ENCODE results near the gene RANBP6.

The RANBP6 gene

GRCh38 chr9:6007058-6007769 is 8.2 kb downstream of the RANBP6 start:
- DNase-seq (ENCODE audit: low spot score) = peak; percentile 54

GRCh38 chr9:6006749-6007057 is 8.7 kb downstream of the RANBP6 start:
- no peak for DNase-seq (ENCODE audit: low spot score)

- DNase-seq (ENCODE audit: low spot score) = no peak
Observed at GRCh38 chr9:6000955-6001354, 14.5 kb downstream of the RANBP6 start.

- DNase-seq (ENCODE audit: low spot score) = no peak
Observed at GRCh38 chr9:5999443-6000101, 15.9 kb downstream of the RANBP6 start.

- DNase-seq (ENCODE audit: low spot score) = no peak
Observed at GRCh38 chr9:5994493-5994892, 20.9 kb downstream of the RANBP6 start.

GRCh38 chr9:5988265-5988664 is 27.2 kb downstream of the RANBP6 start:
- no peak for DNase-seq (ENCODE audit: low spot score)

GRCh38 chr9:5983042-5983441 is 32.4 kb downstream of the RANBP6 start:
- DNase-seq (ENCODE audit: low spot score) = no peak

- DNase-seq (ENCODE audit: low spot score) = no peak
Observed at GRCh38 chr9:5982317-5982716, 33.1 kb downstream of the RANBP6 start.

GRCh38 chr9:5978523-5978922 is 36.9 kb downstream of the RANBP6 start:
- DNase-seq (ENCODE audit: low spot score) = no peak

- DNase-seq (ENCODE audit: low spot score) = no peak
Observed at GRCh38 chr9:5976674-5977397, 38.6 kb downstream of the RANBP6 start.

GRCh38 chr9:5971740-5972139 is 43.7 kb downstream of the RANBP6 start:
- no peak for DNase-seq (ENCODE audit: low spot score)
